ENCODE data around the gene NR1H2.

Gene NR1H2

DNA sequence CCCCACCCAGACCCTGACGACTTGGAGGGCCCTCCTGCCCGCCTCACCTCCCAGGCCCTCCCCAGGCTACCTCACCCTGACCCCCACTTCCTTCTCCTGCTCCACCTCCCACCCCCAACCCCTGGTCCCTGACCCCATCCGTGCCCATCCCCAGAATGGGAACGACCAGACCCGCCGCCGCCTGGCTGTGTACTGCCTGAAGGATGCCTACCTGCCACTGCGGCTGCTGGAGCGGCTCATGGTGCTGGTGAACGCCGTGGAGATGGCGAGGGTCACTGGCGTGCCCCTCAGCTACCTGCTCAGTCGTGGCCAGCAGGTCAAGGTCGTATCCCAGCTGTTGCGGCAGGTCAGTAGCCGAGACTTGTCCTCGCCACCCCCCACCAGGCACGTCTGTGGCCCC lies 30.6 kb downstream of the NR1H2 start:
- no peak for DNase-seq

DNA sequence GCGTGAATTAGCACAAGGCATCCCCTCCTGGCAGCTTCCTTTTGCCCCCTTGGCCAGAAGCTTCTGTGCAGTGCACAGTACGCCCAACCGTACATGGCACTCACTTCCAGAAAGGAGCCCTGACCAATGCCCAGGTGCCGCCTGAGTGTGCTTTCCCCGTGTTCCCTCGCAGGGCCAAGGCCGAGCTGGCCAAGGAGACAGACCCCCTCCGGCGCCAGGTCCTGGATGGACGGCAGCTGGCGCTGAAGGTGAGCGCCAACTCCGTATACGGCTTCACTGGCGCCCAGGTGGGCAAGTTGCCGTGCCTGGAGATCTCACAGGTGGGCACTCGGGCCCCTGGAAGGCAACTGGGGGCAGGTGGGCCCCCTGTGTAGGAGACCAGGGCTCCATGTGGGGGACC lies 33.1 kb downstream of the NR1H2 start:
- no peak for DNase-seq

DNA sequence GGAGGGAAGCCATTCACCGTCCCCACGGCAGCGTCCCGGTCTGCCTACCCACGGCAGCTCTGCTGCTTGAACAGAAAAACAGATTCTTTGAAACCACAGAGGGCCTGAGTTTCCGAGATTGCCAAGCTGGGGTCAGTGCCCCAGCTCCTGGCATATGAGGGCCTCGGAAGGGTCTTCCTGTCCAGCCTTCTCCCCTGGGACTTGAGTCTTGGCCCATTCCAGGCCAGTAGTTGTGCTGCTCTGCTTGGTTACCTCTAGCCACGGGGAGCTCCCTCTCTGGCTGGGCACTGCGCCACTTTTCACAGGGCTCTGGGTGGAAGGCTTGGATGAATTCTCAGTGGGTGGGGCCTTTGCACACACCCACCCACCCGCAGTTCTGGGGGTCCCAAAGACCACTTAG lies 33.9 kb downstream of the NR1H2 start:
- no peak for DNase-seq

DNA sequence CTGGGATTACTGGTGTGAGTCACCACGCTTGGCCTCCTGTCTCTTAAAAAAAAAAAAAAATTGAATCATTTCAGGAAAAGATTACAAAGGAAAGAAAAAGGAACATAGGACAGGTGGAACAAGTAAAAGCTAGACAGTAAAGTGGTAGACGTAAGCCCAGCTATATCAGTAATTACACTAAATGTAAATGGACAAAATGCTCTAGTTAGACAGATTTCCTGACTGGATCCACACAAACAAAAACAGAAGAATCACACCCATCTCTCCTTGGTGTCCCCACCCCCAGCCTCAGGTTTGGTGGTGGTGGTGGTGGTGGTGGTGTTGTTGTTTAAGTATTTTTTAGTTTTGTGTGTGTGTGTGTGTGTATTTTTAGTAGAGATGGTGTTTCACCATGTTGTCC lies 36.2 kb downstream of the NR1H2 start:
- DNase-seq, result no peak

DNA sequence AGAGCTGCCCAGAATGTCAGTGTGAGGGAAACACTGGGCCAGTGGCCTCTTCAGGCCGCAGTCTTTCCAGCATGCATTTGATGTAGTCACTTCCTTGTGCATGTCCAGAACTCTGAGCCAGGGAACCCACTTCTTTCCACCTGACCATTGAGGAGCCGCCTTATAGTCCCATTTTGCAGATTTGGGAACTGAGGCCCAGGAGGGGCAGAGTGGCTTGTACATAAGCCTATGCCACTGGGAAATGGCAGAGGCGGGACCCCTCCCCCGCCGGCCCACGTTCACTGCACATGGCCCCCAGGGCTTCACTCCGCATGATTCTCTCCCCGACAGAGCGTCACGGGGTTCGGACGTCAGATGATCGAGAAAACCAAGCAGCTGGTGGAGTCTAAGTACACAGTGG lies 36.8 kb downstream of the NR1H2 start:
- no peak for DNase-seq

DNA sequence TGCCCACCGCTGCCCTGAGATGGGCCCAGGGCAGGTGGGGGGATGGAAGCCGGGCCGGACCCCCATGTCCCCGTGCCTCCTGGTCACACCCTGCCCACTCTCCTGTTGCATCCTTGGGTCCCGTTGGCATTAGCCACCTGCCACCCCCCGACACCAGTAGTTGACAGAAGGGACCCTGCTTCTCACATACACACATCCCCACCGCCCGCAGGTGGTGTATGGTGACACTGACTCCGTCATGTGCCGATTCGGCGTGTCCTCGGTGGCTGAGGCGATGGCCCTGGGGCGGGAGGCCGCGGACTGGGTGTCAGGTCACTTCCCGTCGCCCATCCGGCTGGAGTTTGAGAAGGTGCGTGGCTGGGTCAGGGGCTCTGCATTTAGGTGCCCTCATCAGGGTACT lies 37.3 kb downstream of the NR1H2 start:
- DNase-seq, result no peak

DNA sequence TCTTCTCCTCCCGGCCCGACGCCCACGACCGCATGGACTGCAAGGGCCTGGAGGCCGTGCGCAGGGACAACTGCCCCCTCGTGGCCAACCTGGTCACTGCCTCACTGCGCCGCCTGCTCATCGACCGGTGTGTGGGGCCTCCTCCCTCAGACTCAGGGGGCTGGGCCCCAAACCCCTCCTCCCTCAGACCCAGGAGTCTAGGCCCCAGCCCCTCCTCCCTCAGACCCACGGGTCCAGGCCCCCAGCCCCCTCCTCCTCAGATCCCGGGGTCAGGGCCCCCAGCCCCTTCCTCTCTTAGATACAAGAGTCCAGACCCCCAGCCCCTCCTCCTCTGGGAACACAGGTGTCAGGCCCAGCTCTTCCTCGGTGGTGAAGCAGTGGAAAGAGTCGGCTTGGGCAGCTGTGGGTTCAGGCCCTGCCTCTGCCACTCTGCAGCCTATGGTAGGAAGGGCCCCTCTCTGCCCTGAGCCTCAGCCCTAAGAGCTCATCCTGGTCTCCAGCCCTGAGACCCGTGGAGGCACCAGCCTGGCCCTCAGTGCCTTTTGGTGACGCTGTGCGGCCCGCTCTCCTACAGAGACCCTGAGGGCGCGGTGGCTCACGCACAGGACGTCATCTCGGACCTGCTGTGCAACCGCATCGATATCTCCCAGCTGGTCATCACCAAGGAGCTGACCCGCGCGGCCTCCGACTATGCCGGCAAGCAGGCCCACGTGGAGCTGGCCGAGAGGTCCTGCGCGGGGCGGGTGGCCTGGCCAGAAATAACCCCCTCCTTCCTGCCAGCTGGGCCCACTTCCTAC lies 38.8 kb downstream of the NR1H2 start:
- no peak for DNase-seq

DNA sequence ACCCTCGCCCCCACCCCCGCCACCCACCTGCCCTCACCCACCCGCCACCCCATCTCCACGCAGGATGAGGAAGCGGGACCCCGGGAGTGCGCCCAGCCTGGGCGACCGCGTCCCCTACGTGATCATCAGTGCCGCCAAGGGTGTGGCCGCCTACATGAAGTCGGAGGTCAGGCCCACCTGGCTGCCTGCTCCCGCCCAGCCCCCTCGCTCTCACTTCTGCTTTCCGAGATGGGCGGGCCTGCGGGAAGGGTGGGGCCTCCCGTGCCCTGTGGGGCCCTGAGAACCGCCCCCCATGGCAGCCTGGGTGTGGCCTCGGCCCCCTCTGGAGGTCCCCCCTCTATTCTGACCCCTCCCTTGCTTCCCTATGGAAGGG lies 39.4 kb downstream of the NR1H2 start:
- DNase-seq, result no peak

DNA sequence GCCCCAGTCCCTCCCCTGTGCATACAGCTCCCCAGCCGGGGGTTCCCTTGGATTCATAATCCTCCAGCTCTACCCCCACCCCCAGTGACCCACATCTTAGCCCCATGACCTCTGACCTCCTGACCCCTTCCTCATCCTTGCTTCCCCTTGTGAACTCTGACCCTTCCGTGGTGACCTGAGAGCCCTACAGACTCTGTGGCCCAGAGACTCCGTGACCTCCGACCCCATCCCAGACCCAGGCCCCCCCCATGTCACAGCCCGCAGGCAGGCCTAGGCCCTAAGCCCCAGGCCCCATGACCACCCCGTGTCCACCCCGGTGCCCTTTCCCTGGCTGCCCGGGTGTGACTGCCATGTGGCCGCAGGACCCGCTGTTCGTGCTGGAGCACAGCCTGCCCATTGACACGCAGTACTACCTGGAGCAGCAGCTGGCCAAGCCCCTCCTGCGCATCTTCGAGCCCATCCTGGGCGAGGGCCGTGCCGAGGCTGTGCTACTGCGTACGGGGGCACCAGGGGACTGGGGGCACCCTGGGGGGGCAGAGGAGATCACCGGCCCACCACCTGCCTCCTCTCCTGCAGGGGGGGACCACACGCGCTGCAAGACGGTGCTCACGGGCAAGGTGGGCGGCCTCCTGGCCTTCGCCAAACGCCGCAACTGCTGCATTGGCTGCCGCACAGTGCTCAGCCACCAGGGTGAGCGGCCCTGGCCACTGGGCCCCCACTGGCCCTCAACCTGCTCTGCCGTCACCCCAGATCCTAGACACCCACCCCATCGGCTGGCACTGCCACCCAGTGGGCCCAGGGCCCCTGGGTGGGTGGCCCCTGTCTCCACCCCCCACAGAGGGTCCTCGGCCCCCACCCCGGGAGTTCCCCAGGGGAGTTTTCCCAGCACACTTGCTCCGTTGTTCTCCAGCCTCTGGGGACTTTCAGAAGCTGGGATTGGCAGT lies 40.0 kb downstream of the NR1H2 start:
- no peak for DNase-seq

DNA sequence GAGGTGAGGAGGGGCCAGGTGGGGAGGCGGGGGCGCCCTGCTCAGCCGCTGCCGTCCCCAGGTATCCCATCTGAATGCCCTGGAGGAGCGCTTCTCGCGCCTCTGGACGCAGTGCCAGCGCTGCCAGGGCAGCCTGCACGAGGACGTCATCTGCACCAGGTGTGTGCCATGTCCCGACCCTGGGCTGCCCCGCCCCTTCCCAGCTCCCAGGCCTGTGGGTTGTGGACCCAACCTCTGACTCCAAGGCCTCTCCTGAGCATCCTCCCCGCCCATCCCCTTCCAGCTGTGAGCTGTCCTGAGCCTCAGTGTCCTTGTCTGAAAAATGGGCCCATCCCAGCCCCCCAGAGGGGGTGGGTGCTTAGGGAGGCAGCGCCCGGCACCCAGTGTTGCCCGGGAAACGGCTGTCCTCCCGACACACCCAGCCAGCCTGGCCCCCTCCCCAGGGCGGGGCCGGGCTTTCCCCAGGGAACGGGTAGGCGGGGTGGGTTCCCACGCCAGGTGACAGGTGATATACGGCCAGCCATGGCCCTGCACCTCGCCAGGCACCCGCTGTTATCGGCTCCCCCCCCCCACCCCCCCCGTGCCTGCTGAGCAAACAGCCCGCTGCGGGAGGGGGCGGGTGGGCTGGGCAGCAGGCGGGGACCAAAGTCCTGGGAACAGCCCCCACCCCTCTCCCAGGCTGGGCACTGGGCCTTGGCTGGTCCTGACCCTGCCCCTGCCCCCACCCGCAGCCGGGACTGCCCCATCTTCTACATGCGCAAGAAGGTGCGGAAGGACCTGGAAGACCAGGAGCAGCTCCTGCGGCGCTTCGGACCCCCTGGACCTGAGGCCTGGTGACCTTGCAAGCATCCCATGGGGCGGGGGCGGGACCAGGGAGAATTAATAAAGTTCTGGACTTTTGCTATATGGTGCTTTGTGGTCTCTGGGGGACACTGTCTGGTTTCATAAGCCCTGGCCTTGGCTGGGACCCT lies 41.1 kb downstream of the NR1H2 start:
- DNase-seq, result no peak

DNA sequence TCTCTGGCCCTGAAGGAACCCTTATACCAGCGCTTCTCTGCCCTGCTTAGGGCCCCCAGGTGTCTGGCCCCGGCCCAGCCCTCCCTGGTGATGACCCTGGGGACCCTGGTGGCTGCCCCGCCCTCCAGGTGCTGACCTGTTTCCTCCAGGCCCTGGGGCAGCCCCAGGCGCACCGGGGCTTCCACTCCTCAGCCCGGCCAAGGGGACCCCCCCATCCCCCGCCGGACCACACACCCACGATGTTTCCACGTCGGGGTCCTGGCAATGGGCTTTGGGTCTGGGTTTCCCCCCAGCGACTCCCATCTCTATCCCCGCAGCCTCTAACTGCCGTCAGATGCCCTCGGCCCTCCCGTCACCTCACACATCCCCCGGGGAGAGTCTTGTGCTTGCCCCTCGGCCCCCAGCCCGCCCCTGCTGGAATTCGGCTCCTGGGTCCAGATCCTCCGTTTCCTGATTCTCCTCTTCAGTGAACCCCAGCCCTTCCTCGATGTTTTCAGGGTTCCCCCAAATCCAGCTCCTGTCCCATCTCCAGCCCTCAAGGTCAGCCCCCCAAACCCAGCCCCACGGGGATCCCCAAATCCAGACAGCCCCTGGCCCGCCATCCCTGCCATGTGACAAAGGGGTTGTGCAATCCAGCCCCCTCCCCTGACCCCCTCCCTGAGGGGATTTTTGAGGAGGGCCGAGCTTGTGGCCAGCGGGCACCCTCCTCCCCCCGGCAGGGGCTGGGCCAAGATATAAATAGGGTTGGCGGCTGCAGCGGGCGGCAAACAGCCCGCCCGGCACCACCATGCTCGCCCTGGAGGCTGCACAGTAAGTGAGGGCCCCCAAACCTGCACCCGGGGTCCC lies 42.1 kb downstream of the NR1H2 start, which contains the start of gene SPIB:
Gene SPIB (plus strand): TSS at position 763 of the 846 bp plus-strand sequence. CDS start 25 bp downstream, at position 788.
- no peak for DNase-seq

DNA sequence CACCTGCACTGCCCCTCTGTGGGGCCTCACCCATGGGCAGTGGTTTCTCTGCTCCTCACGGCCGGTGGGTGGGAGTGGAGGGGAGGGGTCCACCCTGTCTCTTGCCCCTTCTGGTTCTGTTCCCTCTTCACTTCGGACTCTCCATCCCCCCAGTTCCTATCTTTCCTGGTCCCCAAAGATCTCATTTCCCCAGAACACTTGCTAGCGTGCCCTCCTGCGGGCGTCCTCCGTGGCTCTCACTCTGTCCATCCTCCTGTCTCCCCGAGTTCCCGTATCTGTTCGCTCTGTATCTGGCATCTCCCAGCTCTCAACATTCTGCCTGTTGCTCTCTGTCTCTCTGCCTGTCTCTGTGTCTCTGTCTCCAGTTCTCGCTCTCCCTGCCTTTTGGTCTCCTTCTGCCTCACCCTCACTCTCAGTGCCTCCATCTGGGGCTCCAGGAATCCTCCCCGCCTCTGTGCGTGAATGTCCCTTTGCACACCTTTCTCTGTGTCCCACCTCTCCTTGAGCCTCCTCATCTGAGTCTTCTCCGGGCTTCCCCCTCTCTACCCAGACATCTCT lies 42.8 kb downstream of the NR1H2 start:
- no peak for DNase-seq

DNA sequence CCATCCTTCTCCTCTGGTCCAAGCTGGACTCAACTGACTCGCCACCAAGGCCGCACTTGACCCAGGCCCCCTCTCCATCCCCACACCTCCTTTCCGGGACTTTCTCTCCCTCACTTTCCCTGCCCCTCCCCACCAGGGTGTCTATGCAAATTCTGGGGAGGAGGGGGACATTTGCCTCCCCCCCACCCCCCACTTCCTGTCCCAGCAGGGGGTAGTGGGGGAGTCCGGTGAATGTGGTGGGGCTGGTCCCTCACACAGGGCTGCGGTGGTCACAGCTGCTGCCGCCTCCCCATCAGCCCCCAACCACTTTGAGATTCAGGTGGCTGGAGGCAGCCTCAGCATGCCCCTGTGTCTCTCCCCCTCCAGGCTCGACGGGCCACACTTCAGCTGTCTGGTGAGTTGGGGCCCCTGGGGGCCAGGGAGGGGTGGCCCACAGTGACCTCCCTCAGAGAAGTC lies 43.4 kb downstream of the NR1H2 start:
- DNase-seq, result no peak

DNA sequence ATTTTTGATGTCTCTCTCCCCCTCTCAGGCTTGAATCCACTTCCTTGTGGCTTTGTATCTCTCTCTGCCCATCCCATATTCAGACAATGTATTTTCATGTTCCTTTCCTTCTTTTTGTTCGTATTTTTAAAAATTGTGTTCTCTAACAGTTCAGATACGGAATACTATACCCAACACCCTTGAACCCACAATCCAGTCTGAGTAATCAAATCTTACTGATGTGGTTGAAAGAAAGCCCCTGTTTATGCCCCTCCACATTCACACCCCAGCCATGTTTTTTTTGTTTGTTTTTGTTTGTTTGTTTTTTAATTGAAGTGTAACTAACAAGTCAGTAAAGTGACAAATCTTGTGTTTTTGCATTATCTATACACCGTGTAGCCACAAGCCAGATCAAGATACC lies 43.9 kb downstream of the NR1H2 start:
- no peak for DNase-seq

DNA sequence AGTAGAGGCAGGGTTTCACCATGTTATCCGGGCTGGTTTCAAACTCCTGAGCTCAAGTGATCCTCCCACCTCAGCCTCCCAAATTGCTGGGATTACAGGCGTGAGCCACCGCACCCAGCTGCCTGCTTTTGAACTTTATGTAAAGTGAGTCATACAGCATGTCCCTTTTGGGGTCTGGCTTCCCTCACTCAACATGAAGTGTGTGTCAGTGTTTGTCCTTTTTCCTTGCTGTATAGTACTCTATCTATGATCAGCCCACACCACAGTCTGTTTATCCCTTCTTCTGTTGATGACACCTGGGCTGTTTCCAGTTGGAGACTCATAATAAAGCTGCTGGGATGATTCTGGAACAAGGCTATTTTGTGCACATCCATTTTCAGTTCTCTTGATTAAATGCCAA lies 44.6 kb downstream of the NR1H2 start:
- DNase-seq, result no peak

DNA sequence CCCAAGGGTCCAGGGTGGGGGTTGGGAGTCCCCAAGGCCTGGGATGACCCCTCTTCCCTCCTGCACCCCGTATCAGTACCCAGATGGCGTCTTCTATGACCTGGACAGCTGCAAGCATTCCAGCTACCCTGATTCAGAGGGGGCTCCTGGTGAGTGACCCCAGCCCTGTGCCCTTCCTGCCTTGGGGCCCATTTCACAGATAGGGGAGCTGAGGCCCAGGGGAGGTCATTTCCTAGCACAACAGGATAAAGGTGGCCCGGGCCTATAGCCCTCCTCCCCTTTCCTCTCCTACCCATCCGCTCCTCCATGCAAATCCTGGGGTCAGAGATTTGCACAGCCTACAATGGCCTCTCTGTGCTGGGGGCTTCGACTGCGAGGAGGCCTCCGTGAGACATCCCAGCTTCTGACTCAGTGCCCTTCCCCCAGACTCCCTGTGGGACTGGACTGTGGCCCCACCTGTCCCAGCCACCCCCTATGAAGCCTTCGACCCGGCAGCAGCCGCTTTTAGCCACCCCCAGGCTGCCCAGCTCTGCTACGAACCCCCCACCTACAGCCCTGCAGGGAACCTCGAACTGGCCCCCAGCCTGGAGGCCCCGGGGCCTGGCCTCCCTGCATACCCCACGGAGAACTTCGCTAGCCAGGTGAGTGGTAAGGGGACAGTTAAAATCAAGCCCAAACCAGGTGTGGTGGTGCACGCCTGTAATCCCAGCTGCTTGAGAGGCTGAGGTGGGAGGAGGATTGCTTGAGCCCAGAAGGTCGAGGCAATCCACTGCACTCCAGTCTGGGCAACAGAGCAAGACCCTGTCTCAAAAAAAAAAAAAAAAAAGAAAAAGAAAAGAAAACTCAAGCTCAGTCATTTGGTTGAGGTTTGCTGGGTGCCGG lies 46.4 kb downstream of the NR1H2 start:
- DNase-seq, result no peak

DNA sequence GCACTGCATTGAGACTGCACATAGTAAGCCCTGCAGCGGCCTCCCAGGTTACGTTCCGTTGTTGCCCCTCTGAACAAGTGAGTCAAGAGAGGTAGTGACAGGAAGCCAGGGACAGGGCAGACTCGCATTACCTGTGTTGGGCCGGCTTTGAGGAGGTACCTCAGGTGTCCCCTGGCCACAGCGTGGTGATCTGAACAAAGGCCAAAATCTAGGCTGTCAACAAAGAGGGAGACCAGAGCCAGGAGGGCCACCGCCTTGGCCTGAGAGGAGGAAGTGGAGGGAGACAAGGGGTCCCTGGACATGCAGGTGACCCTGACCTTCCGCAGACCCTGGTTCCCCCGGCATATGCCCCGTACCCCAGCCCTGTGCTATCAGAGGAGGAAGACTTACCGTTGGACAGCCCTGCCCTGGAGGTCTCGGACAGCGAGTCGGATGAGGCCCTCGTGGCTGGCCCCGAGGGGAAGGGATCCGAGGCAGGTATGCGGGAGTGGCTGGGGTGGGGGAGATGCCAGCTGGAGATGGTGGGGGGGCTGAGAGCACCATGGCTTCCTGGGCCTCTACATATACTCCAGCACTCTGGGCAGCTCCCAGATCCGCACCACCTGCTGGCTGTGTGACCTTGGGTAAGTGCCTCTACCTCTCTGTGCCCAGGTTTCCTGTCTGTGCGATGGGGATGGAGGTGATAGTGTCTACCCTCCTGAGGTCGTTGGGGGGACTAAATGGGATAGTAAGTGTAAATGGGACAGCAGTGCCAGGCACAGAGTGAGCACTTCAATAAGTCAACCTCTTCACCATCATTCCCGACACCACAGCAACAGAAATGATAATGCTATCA lies 47.2 kb downstream of the NR1H2 start:
- no peak for DNase-seq

DNA sequence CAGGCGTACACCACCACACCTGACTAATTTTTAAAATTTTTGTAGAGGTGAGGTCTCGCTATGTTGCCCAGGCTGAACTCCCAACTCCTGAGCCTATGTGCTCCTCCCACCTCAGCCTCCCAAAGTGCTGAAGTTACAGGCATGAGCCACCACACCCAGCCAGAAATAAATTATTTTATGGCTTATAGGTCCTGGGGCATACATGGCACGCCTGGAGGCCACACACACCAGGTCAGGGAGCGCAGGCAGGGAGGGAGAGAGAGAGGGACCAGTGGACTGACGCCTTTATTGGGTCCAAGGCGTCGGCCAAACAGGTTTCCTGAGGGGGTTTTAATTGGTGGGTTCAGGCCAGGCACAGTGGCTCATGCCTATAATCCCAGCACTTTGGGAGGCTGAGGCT lies 49.3 kb downstream of the NR1H2 start:
- DNase-seq, result no peak

DNA sequence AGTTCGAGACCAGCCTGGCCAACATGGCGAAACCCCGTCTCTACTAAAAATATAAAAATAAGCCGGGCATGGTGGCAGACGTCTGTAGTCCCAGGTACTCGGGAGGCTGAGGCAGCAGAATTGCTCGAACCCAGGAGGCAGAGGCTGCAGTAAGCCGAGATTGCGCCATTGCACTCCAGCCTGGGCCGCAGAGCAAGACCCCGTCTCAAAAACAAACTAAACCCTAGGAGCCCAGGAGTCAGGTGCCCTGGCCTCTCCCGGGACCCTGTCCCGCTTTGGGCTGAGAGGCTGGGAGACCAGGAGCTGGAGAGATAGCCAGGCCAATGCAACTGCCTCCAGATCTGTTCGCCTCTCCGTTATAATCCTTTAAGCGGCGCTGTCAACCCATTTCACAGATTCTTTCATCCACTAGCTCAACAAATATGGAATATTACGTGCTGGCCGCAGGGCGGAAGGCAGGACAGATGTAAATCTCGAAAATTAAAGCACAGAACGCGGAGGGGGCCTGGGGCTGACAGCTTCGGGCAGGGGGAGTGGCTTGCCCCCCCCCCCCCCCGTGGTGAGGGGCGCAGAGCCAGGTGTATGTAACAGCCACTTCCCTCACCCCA lies 51.2 kb downstream of the NR1H2 start:
- no peak for DNase-seq

Data from NCI-H2029 (cell line).